Rectal smooth muscle tissue (tissue), 1 donor: ENCODE measurements around the gene ERP44.
"Not testable (repeated sequence)": the region's sequence is repeated elsewhere in the genome, so short reads cannot be mapped to it uniquely, and the experiment has no call there.

Experiments
- H3K27ac ChIP-seq: one replicate; pipeline ENCODE4 v1.7.0; 2013; ENCODE audit warnings: low read depth, low read length, inconsistent platforms
- H3K27me3 ChIP-seq: one replicate; pipeline ENCODE4 v1.7.0; 2013; ENCODE audit warnings: low read length; ENCODE audit not compliant: control insufficient read depth, insufficient read depth
- H3K36me3 ChIP-seq: one replicate; pipeline ENCODE4 v1.7.0; 2013; ENCODE audit warnings: low read length; ENCODE audit not compliant: control insufficient read depth, insufficient read depth
- H3K4me1 ChIP-seq: one replicate; pipeline ENCODE4 v1.7.0; 2013; ENCODE audit warnings: low read length; ENCODE audit not compliant: control insufficient read depth, insufficient read depth
- H3K4me3 ChIP-seq: one replicate; pipeline ENCODE4 v1.7.0; 2013; ENCODE audit warnings: low read length
- H3K9ac ChIP-seq: one replicate; pipeline ENCODE4 v1.7.0; 2013; ENCODE audit warnings: low read length

Gene ERP44

GRCh38 chr9:100098046-100098886 lies 534 bp downstream of the ERP44 start:
- Histone ChIP-seq H3K4me3 (peak overlapping the region; percentile 97), H3K27me3 (no peaks in the 10 kb centered on the region), H3K4me1 (peaks cover 7% of the 10 kb centered on the region), H3K9ac (peak overlapping the region; percentile 74), H3K27ac (peak overlapping the region; percentile 55), H3K36me3 (no peaks in the 10 kb centered on the region)

DNA sequence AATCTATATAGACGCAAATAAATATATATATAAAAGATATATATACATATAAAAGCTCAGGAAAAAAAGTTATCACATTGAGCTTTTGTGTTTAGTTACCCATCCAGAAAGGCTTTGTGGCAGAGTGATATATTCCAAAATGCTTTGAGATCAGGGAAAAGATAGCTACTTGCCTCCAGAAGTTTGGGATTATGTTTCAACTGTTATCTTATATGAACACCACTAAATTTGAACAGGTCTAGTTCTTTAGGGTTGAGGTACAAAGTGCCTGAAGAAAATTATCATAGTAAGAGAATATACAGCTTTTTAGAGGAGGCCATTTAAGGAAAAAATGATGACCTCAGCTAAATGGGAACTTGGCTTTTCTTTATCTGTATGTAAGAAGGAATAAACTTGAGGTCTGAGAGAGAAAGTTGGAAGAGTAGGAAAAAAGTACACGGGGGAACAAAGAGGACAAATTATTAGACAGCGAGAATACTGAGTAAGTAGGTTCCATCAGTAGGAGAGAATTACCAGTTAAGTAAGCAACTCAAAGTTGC lies 2.4 kb downstream of the ERP44 start:
- H3K36me3 ChIP-seq = no peaks in the 10 kb centered on the region
- peaks cover 7% of the 10 kb centered on the region for H3K4me1 ChIP-seq
- no peak overlapping the region for H3K27ac ChIP-seq
- no peak overlapping the region for H3K9ac ChIP-seq
- H3K4me3 ChIP-seq = no peak overlapping the region
- no peaks in the 10 kb centered on the region for H3K27me3 ChIP-seq

- H3K9ac ChIP-seq, H3K27me3 ChIP-seq, H3K36me3 ChIP-seq, H3K27ac ChIP-seq, H3K4me1 ChIP-seq, H3K4me3 ChIP-seq: not testable (repeated sequence)
Observed at GRCh38 chr9:100094411-100094810, 4.4 kb downstream of the ERP44 start.

DNA sequence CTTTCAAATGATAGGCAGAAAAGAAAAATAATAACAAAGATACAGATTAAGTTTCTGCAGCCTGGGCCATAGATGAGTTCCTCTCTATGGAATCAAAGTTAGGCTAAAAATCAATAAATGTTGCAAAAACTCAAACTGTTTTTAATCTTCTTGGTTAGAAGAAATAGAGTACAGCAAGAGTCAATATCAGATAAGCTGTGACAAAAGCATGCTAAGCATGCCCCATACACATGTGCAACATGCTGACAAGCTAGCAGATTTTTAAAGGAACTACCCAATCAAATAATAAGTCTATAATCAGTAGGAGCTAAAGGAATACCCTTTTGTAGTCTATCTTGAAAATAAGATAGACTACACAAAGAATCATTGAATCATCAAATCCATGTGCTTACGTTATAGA lies 6.7 kb downstream of the ERP44 start:
- H3K36me3 ChIP-seq = no peaks in the 10 kb centered on the region
- no peak overlapping the region for H3K27ac ChIP-seq
- H3K9ac ChIP-seq = no peak overlapping the region
- no peaks in the 10 kb centered on the region for H3K27me3 ChIP-seq
- H3K4me1 ChIP-seq = no peaks in the 10 kb centered on the region
- H3K4me3 ChIP-seq = no peak overlapping the region

DNA sequence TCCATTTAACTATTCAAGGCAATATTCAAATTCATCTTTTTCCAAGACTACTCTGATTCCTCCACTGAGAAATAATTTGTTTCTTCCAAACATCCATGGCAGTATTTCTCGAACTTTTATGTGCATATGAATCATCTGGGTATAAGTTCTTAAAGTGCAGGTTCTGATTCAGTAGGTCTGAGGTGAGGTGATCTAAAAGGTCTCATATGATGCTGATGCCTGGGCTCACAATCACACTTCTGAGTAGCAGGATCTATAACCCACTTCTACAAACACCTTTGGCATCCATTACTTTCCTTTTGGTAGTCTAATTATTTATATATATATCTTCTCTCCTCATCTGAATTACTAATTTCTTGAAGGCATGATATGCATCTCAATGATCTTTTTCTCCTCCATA lies 7.2 kb downstream of the ERP44 start:
- Histone ChIP-seq H3K4me1 (no peaks in the 10 kb centered on the region), H3K9ac (no peak overlapping the region), H3K27ac (no peak overlapping the region), H3K4me3 (no peak overlapping the region), H3K27me3 (no peaks in the 10 kb centered on the region), H3K36me3 (no peaks in the 10 kb centered on the region)

DNA sequence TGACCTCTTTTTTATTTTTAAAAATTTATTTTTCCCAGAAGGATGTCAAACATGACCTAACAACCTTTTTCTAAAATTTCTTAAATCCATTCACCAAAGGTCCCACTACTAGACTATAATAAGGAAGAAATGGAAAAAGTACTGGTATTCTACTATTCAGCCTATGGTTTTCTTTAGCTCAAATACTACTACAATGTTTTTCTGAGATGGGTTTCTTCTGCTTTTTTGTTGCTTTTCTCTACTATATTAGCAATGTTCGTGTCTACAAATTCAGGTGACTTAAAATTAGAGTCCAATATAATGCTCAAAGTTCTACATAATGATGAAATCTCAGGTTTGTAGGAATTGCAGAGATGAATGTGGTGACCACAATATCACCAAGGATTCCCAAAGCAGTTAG lies 7.9 kb downstream of the ERP44 start:
- Histone ChIP-seq H3K27ac (no peak overlapping the region), H3K9ac (no peak overlapping the region), H3K36me3 (no peaks in the 10 kb centered on the region), H3K4me1 (no peaks in the 10 kb centered on the region), H3K4me3 (no peak overlapping the region), H3K27me3 (no peaks in the 10 kb centered on the region)

DNA sequence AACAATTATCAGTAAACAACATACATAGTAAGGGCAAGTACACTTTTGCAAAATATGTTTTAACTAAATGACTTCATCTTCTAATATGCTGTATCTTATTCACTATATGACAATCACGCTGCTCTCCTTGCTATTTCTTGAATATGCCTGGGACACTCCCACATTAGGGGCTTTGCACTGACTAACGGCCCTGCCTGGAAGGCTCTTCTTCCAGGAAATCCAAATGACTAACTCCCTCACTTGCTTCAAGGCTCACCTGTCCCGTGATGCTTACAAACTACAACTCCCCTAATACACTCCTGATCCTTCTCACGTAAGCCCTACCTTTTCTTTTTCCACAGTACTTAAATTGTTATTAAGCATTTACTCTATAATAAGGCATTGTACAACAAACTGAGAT lies 10.6 kb downstream of the ERP44 start:
- Histone ChIP-seq H3K4me3 (no peak overlapping the region), H3K4me1 (no peaks in the 10 kb centered on the region), H3K9ac (no peak overlapping the region), H3K36me3 (no peaks in the 10 kb centered on the region), H3K27me3 (no peaks in the 10 kb centered on the region), H3K27ac (no peak overlapping the region)

GRCh38 chr9:100087218-100087617 lies 11.6 kb downstream of the ERP44 start:
- Histone ChIP-seq H3K36me3 (no peaks in the 10 kb centered on the region), H3K4me3 (no peak overlapping the region), H3K4me1 (no peaks in the 10 kb centered on the region)

DNA sequence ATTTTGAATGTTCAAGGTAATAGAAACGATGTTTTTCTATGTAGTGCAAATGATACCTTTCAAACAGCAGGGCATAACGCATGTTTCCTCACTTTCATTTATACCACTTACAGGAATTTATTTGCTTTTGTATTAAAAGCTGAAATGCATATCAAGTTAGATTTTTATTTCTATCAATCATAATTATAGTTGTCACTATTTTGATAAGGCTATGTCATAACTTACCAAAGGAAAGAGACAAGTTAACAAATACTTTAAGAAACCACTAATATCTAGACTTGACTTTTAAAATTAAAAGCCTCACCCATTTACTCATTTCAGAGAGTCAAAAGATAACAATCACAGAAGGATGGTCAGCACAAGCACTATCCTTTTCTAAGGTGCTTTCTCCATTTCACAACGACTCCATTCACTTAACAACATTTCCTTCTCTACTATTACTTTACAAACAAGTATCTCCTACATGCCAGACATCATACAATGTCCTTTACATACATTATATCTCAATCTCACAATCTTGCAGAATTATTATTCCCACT lies 12.6 kb downstream of the ERP44 start:
- no peaks in the 10 kb centered on the region for H3K36me3 ChIP-seq
- no peak overlapping the region for H3K9ac ChIP-seq

More at GRCh38 chr9:100087218-100087617, 11.6 kb downstream of the ERP44 start:
- Histone ChIP-seq H3K27me3 (no peaks in the 10 kb centered on the region), H3K27ac (no peak overlapping the region), H3K9ac (no peak overlapping the region)

GRCh38 chr9:100084734-100085133 lies 14.1 kb downstream of the ERP44 start:
- H3K4me3 ChIP-seq = no peak overlapping the region
- H3K36me3 ChIP-seq = no peaks in the 10 kb centered on the region
- H3K4me1 ChIP-seq = no peaks in the 10 kb centered on the region
- H3K9ac ChIP-seq = no peak overlapping the region
- H3K27me3 ChIP-seq = no peaks in the 10 kb centered on the region
- H3K27ac ChIP-seq = no peak overlapping the region

More for the DNA sequence above, 12.6 kb downstream of the ERP44 start:
- no peak overlapping the region for H3K27ac ChIP-seq
- H3K4me3 ChIP-seq = no peak overlapping the region
- no peaks in the 10 kb centered on the region for H3K27me3 ChIP-seq
- no peaks in the 10 kb centered on the region for H3K4me1 ChIP-seq

DNA sequence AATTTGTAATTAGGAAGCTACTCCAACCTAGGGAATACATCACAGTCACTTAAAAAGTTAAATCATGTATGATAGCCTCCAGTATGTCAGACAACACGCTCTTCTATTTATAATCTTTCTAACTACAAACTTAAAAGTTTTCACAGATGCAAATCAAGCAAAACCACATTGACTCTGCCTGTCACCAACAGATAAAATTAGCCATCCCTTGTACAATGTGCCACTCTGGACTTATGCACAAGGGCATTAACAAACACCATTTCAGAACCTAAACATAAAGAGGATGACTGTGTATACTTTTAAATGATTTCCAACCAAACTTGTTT lies 14.7 kb downstream of the ERP44 start:
- Histone ChIP-seq H3K36me3 (no peaks in the 10 kb centered on the region), H3K27me3 (no peaks in the 10 kb centered on the region), H3K4me3 (no peak overlapping the region), H3K9ac (no peak overlapping the region), H3K27ac (no peak overlapping the region), H3K4me1 (no peaks in the 10 kb centered on the region)

DNA sequence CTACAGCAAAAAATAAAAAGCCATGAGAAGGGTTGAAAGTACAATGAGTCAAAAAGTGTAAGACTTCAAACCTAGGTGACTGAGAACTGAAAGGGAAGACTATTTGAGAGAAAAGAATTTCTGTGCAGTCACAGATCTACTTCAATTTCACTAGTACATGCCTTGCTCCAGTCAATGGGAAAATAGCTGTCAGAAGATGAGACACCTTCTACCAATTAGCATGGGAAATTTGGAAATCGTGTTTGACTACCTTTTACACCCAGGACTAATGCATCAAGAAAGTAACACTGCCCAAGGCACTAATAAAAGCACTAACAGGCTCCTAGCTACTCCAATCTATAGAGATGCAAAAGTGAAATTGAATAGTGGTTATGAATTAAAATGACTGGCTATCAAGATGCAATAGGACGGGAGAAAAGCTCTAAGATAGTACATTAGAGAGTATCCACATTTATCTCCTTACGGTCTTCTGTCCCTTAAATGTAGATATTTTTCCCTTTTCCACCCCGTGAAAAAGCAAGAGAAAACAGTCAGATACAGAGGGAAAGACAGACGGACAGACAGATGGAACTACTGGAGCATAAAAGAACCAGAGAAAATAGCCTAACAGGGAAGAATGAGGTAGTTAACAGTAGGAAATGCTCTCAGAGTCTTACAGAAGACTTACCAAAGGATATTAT lies 15.2 kb downstream of the ERP44 start:
- no peak overlapping the region for H3K9ac ChIP-seq
- no peak overlapping the region for H3K4me3 ChIP-seq
- H3K36me3 ChIP-seq = no peaks in the 10 kb centered on the region
- H3K27me3 ChIP-seq = no peaks in the 10 kb centered on the region
- H3K27ac ChIP-seq = no peak overlapping the region
- no peaks in the 10 kb centered on the region for H3K4me1 ChIP-seq
